ENCODE measurements around the gene AIFM3.
"Not testable (repeated sequence)": the region's sequence is repeated elsewhere in the genome, so short reads cannot be mapped to it uniquely, and the experiment has no call there.

The AIFM3 gene

DNA sequence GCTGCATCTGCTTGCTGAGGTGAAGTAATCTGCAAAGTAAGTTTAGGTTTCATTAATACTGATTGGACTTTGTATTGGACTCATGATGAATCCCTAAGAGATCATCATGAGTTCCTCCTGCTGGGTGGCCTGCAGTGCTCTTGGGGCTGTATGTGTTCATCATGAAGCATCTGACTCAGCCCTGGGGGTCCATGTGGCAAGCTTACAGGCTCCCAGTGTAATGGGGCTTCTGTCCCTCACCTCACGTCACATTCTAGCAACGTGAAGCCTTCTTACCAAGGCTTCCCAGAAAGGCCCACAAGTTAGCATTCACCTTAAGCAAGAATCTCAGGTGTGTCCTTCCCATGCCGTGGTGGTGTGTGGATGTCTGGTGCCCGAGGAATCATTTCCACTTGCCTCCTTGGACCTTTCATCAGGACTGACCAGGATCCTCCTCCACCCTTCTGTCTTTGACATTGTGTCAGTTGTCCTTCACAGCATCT is 26.1 kb upstream of the AIFM3 start:
- DNase-seq (ENCODE audit: low read depth) = no peak

DNA sequence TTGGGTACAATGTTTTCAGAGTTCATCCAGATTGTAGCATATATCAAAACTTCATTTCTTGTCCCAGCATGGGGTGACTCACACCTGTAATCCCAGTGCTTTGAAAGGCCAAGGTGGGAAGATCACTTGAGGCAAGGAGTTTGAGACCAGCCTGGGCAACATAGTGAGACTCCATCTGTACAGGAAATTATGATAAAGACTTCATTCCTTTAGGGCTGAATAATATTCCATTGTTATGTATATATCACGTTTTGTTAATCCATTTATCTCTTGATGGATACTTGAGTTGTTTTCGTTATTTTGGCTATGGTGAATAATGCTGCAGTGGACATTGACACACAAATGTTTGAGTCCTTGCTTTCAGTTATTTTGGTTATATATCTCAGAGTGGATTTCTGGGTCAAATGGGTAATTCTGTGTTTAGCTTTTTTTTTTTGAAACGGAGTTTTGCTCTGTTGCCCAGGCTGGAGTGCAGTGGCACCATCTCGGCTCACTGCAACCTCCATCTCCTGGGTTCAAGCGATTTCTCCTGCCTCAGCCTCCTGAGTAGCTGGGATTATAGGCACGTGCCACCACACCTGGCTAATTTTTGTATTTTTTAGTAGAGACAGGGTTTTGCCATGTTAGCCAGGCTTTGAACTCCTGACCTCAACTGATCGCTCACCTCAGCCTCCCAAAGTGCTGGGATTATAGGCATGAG is 24.7 kb upstream of the AIFM3 start:
- DNase-seq (ENCODE audit: low read depth) = not testable (repeated sequence)

DNA sequence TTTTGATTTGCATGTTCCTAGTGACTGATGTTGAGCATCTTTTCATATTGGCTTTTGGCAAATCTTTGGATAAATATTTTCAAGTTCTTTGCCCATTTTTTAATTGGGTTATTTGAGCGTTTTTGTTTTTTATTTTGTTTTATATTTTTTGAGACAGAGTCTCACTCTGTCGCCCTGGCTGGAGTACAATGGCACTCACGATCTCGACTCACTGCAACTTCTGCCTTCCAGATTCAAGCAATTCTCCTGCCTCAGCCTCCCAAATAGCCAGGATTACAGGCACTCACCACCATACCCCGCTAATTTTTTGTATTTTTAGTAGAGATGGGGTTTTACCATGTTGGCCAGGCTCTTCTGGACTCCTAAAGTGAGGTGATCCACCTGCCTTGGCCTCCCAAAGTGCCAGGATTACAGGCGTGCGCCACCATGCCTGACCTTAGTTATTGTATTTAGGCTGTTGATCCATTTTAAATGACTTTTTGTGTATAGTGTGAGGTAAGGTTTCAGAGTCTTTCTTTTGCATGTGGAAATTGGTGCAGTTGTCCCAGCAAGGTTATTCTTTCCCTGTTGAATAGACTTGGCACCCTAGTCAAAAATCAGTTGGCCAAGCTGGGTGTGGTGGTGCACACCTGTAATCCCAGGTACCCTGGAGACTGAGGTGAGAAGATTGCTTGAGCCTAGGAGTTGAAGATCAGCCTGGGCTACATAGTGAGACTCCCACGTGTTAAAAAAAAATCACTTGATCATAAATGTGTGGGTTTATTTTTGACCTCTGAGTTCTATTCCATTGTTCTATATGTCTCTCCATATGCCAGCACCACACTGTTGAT is 23.7 kb upstream of the AIFM3 start:
- no peak for DNase-seq (ENCODE audit: low read depth)

DNA sequence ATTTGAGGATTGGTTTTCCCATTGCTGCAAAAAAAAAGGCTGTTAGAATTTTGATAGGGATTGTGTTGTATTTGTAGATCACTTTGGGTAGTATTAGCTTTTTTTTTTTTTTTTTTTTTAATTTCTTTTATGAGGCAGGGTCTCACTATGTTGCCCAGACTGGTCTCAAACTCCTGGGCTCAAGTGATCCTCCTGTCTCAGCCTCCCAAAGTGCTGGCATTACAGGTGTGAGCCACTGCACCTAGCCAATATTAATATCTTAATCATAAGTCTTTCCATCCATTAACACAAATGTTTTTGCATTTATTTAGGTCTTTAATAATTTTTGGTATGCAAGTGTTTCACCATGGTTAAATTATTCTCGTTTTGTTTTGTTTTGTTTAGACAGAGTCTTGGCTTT is 23.0 kb upstream of the AIFM3 start:
- DNase-seq (ENCODE audit: low read depth) = no peak

DNA sequence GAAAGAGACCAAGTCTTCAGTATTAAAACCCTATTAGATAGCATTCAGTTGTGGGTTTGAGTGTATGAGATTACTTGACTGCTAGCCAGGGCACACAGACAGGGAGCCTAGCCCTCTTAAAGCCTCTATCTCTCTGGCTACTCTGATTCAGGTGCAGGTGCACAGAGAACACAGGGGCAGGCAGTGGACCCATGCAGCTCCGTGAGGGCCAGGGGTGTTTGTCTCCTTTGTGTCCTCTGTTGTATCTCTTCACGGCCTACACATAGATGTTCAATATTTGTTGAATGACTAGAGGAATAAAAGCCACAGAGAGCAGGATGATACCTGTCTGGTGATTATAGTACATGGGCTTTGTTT is 21.5 kb upstream of the AIFM3 start:
- DNase-seq (ENCODE audit: low read depth) = no peak

DNA sequence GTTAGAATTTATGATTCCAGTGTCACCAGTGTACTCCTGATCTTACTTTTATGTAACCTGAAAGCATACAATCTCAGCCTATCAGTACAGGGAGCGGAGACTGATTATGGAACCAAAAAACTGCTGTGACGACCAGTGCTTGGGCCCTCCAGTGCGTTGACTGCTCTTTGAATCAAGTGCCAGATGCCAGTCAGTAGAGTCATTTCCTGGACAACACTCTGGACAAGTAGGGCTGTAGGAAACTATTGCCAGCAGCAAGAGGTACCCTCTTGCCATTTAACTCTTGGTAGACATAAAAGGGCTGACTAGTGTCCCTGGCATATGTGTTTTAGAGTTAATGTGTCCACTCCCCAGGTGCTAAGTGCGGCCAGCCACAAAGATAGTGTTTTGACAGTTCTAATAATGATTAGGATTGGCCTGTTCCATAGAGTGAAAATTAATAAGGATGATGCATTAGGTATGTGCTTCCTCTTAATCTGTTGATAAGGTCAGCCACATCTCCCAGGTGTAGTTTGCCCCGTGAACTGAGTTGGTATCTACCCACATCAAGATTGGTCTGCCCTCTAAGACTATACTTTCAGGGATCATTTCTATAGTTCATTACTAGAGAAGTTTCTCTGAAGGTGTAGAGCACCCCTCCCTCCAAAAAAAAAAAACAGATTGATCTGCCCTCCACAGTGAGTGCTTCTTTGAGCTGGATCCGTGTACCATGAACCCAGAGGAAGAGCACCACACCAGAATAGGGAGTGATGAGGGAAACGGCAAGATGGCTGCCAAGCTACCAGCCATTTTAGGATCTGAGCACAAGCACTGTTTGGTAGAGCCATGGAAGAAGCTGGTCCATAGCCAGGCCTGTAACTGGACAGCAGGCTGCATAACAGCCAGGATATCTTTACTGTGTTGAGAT is 20.7 kb upstream of the AIFM3 start:
- no peak for DNase-seq (ENCODE audit: low read depth)

DNA sequence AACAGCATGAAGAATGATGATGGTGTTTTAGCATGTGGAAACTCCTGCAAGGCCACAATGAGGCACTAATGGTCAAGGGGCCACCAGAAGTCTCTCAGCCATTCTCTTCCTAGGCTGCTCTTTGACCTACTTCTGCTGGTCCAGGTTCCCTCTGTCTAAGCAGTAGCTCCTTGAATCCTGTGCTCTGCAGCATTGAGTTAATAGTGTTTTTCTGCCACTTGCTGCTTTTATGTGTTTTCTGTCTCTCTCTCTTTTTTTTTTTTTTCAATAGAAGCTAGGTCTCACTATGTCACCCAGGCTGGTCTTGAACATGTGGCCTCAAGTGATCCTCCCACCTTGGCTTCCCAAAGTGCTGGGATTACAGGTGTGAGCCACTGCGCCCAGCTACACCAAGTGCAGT is 20.1 kb upstream of the AIFM3 start:
- DNase-seq (ENCODE audit: low read depth) = no peak

DNA sequence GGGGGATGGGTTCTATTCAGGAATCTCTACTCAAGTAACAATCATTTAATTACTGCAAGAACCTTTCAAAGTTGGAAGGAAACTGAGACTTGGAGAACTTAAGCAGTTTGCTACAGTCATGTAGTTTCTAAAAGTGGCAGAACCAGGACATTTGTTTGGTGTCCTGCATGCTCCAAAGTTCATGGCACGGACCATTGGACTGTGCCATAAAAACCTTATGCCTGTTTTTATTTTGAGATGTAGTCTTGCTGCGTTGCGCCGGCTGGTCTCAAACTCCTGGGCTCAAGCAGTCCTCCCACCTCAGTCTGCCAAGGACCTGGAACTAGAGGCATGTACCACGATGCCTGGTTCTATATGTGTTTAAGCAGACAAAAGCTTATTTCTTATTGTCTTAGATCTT is 18.6 kb upstream of the AIFM3 start:
- DNase-seq (ENCODE audit: low read depth) = no peak

DNA sequence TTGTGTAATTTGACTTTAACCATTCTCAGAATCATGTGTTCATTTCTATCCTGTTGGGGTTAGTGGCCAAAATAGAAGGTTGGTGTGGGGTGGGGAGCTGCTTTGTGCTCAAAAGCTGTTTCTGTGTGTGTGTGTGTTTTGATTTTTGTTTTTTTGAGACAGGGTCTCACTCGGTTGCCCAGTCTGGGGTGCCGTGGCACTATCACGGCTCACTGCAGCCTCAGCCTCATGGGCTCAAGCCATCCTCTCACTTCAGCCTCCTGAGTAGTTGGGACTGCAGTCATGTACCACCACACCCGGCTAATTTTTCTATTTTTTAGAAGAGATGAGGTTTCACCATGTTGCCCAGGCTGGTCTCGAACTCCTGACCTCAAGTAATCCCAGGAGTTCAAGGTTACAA is 18.1 kb upstream of the AIFM3 start:
- DNase-seq (ENCODE audit: low read depth) = no peak

DNA sequence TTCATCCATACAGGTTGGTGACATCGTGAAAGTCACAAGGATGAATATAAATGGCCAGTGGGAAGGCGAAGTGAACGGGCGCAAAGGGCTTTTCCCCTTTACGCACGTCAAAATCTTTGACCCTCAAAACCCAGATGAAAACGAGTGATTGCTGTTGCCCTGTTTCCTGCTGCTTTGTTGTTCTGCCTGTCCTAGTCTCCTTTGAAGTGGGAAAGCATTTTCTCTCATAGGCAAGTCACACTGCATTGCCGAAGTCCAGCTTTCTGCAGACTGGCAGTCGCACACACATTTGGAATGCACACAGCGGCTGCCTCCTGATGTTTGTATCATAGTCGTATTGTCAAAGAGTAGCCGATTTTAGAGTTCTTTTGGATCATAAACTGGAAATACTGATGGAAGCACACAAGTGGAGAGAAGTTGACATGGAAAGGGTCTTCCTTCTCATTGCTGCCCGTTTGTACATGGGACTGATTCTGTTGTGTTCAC is 17.3 kb upstream of the AIFM3 start:
- no peak for DNase-seq (ENCODE audit: low read depth)

DNA sequence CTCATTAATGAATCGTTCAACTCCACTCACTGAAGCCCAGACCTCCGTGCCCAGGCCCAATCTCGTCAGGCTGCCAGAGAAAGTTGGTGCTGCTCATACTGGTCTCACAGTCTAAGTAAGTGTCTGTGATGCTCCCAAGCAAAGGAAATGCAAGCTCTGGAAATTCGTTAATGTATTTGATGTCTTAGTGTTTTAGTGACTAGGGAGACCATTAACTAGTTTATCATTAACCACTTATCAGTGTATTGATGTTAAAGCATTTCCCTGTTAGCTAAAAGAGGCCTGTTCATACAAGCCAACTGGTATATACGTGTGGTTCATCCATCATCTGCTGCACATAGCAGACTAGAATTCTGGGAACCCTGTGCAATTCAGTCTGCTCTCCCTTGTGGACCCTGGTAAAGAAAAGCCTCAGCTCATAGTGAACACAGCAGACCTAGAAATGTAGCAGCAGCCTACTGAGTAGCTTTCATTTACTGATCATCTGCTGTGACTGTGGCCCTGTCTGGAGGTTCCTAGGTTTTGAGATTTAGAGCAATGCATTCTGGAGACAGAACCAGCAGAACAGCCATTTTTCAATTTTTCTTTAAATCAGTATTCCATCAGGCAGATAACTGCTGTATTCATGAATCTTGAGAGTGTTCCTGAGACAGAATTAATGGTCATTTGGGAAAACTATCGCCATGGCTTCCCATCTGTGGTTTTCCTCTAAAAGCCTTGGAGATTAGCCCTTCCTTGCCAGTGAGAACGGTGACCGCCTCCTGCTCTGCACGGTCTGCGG is 15.7 kb upstream of the AIFM3 start:
- DNase-seq (ENCODE audit: low read depth) = no peak

DNA sequence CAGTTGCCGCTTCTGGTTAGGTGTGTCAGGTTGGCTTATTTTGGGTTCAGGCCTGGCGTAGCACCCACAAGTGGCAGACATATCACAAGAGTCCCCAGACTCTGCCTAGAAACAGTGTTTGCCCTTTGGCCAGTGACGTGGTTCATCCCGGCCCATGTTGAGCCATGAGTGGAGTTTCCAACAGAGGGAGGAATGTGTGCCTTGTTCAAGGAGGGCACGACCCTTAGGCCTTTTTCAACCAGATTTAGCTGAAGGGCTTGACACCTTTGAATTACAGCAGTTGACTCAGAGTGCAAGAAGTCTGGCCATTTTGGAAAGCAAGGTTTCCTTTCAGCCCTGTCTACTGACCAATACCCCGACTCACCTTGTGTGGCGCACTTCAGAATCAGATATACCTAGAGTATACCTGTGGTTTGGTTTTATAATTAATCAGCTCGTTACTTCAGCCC is 15.1 kb upstream of the AIFM3 start:
- no peak for DNase-seq (ENCODE audit: low read depth)

DNA sequence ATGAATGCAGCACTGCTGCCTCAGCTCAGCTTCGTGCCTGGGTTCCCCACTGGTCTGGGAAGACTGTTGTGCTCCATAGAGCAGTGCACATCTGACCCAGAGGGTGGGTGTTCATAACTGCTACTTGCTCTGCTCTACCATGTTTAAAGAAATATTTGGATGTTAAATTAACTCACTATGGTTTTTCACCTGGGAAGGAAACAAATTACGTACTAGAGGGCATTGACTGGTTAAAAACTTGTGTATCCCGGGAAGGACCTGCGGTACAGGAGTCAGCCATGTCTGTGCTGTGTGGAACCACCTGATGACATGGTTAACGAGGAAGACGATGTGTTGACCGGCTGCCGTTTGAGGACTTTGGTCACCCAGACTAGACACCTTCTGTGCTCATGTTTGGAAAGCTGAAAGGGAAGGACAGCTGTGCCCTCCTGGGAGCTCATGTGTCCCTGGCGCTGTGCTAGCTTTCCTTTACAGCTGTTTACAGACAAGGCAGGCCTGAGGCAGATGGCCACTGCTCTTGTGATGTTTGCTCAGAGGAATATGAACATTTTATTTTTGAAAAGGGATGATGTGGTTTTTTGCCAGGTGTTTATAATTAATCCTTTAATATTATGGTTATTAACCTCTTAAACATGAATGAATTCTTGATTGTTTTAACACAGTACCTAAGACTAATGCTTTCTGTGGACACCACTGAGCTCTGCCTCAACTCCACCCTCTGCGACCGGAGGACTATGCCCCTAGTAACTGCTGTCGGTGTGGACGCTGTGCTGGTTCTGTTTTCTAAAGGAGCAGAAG is 14.3 kb upstream of the AIFM3 start:
- no peak for DNase-seq (ENCODE audit: low read depth)

DNA sequence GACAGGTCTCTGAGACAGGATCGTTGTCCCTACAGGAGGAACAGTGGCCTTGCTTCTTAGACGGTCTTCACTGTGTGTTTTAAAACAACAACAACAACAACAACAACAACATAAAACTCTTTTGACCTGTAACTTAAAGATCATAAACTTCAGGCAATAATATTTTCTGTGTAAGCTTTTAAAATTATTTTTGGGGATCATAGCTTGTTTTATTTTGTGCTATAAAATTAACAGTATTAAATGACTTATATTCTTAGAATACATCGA is 13.8 kb upstream of the AIFM3 start:
- DNase-seq (ENCODE audit: low read depth) = no peak

DNA sequence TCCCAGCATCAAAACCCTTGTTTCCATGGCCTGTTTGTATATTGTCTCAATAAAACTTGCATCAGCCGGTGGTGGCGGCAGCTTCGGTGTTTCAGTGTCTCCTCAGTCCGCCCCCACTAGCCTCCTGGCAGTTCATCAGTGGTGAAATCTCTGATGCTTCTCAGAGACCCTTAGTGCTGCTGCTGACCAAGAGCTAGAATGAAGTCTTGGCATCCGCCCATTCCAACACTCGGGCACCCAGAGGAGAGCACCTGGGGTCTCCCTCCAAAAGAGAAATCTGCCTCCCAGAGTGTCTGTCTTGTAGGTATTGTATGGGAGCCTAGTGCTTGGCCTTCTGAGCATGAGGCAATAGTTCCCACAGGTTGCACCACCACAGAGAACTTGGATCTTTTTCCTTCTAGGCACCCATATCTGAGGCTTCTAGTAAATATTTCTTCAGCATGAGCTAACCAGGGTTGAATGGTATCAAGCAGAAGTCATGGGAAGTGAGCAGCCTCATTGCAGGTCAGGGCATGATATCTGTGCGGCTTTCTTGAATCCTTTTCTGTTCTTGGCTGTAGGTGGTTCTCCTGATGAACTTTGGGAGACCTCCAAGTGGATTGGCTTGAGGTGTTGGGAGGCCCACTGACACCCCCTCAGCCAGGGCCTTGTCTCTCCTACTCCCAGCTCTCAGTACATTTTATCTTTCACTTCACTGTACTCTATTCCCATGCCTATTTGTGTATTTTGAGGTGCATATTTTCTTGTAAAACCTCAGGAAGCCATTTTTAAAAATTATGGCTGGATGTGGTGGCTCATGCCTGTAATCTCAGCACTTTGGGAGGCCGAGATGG is 13.2 kb upstream of the AIFM3 start:
- no peak for DNase-seq (ENCODE audit: low read depth)

DNA sequence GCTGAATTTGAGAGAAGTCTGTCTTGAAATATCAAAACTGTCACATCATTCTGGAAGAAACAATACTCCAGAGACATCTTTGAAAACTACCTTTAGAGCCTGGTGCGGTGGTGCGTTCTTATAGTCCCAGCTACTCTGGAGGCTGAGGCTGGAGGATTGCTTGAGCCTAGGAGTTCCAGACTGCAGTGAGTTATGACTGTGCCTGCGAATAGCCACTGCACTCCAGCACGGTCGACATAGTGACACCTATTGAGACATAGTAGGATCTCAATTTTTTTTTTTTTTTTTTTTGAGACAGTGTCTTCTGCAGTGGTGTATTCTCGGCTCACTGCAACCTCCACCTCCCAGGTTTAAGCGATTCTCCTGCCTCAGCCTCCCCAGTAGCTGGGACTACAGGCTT is 11.5 kb upstream of the AIFM3 start:
- no peak for DNase-seq (ENCODE audit: low read depth)

DNA sequence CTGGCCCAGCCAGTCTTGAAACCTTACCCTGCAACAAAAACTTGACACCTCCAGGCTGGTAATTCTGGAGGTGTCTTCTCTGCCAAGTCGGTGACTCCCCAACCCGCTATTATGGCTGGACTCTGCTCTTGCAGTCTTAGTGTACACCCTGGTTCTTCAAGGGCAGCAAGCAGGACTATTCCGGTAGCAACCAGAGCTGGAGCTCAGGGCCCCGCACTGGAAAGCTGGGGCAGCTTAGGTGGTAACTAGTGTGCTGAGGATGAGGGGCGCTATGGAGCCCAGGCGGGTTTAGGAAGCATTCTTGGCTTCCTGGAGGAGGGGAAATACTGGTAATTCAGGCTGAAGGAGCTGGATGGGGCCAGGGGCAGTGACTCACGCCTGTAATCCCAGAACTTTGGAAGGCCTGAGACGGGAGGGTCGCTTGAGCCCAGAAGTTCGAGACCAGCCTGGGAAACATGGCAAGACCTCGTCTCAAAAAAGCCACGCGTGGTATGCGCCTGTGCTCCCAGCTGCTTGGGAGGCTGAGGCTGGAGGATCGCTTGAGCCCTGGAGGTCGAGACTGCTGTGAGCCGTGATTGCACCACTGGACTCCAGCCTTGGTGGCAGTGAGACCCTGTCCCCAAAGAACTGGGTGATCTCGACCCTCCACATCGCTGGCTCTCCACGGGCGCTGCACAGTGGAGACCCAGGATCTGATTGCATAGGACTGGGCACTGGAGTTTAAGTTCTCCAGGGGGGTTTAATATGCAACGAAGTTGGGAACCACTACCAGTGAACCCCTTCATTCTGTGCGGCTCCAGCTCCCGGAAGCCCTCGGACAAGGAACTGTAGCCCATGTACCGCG is 10.6 kb upstream of the AIFM3 start:
- DNase-seq (ENCODE audit: low read depth) = no peak

DNA sequence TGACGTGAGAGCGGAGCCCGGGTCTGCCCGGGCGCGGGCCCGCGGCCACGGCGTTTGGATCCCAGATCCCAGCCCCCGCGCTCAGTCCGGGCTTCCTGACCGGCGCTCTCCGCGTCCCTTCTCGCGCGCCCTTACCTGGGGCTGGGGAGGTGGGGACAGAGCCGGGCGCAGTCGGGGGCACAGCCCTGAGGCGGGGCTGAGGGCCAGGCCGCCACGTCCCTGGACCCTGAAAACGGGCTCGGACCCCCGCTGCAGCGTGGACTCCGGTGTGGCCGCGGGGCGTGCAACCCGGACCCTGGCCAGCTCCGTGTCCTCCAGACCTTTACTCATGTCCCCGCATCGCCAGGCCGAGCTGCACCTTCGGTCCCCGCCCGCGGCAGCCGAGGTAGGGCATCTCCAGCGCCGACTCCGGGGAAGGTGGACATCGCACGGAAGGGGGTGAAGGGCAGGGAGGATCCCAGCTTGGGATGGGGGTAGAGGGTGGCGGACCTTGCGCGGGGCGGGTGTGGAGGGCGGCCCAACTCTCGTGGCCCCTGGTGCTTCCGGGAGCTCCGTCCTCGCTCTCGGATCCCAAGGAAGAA is 9.9 kb upstream of the AIFM3 start:
- DNase-seq (ENCODE audit: low read depth) = no peak
